ENCODE results near the gene WFDC12.

DNA sequence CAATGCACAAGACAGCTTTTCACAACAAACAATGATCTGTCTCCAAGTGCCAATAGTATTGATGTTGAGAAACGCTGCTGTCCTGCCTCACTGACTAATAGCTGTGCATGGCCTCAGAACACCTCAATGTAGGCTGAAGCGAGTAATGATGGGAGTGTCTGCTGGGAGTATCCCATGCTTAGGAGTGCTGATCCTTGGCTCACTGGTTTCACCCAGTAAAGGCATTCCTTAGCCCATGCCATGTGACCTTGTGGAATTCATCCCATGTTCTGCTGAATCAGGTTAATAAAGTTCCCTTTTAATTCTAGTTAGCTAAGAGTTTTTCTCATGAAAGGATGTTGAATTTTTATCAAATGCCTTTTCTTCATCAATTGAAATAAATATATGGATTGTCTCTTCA, 3.8 kb upstream of the WFDC12 start:
- TF ChIP-seq, protein P1, sequence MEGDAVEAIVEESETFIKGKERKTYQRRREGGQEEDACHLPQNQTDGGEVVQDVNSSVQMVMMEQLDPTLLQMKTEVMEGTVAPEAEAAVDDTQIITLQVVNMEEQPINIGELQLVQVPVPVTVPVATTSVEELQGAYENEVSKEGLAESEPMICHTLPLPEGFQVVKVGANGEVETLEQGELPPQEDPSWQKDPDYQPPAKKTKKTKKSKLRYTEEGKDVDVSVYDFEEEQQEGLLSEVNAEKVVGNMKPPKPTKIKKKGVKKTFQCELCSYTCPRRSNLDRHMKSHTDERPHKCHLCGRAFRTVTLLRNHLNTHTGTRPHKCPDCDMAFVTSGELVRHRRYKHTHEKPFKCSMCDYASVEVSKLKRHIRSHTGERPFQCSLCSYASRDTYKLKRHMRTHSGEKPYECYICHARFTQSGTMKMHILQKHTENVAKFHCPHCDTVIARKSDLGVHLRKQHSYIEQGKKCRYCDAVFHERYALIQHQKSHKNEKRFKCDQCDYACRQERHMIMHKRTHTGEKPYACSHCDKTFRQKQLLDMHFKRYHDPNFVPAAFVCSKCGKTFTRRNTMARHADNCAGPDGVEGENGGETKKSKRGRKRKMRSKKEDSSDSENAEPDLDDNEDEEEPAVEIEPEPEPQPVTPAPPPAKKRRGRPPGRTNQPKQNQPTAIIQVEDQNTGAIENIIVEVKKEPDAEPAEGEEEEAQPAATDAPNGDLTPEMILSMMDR (IDR thresholded peaks at IDR 0.05): no peak
- TF ChIP-seq POLR2AphosphoS5 (IDR thresholded peaks at IDR 0.05) (no peak), POLR2A (IDR thresholded peaks at IDR 0.05) (no peak)

All from transverse colon (tissue), 4 donors.